GM19099 (cell line): ENCODE data around the gene NDC1.

Source experiments
- POLR2A ChIP-seq: IDR thresholded peaks from 3 replicates; pipeline ENCODE4 v1.6.1; 2011; ENCODE audit warnings: low read depth; ENCODE audit not compliant: insufficient read length; ENCODE audit errors: extremely low read depth

Gene NDC1

DNA sequence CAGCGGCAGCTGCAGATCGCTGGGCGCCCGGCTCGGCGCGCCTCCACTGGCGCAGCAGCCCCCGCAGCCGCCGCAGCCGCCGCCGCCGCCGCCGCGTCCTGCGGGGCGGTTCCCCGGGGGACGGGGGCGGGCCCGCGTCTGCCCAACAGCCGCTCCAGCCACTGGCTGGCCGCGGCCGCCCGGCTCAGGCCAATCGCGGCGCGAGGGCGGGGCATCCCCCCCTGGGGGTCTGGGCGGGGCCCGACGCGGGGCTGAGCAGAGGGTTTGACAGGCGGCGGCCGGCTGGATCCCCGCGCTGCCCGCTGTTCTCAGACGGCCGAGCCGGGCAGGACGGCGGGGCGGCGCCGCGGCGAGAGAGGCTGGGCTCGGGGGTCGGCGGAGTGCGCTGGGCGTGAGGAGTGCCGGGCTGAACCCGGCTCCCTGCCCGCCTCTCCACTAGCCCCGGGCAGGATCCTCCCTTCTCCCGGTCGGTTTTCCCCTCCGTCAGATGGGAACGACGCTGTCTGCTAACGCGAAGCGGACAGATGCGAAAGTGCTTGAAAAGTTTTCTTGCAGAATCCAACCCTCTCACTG, 98.9 kb downstream of the NDC1 start, which contains the start of gene GLIS1:
TSS of gene GLIS1 (minus strand) at position 56 of the 573 bp plus-strand sequence. CDS start 1,100 bp downstream, outside the sequence.
- TF ChIP-seq POLR2A, result no peak

DNA sequence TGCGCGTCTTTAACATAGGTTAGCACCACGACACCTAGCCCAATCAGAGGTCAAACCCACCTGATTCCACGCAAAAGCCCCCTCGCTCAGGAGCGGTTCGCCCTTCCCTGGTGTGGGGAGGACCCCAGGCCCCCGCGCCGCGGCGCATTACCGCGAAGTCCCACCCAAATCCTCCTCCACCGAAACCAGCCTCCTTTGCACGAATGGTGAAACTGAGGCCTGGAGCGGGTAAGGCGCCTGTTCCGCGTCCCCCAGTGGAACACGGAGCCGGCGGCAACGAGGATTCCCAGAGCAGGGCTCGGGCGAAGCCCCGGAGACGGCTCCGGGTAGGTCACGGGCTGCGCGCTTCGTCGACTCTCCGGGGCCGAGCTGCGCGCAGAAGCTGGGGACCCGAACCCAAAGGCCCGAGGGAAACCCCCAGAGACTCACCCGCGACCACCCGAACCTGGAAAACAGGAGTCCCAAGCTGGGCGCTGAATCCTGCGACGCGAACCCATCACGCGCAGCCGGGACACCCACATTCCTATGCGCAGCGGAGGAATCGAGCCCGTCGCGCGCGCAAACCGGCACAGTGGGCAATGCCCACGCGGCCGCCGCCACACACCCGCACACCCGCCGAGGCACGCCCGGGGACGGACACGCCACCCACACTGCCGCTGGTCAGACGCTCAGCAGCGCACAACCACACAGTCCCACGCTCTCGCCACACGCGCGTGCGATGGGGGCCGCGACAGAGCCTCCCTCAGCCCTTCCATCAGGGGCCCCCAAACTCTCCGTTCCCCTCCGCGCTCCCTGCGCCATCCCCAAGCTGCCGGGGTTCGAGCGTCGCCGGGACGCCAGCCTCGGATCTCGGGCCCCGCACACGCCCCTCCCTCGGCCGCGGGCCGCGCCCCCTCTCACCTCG, 99.6 kb downstream of the NDC1 start:
- TF ChIP-seq POLR2A, result no peak

DNA sequence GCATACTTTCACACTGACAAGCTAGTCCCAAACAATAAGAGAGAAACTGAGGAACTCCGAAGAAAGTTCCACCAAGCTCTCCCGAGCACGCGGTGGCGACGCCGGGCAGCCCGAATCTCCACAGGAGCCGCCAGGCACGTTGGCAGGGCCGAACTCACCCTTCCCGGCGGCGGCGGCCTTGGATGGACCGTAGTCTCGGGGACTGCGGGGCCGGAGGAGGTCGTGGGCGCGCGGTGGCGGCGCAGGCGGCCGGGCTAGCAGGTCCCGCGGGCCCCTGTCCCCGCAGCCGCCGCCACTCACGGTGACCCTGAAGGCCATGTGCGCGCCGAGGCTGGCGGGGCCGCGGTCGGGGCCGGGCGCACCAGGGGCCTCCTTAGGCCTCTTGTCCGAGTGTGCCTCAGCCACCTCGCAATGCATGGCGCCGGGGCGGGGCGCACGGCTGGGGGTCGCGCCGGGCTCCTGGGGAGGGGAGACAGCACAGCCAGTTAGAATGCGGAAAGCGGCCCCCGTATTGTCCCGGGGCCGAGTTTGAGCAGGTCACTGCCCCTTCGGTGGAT, 100.4 kb downstream of the NDC1 start:
- TF ChIP-seq POLR2A, result no peak

DNA sequence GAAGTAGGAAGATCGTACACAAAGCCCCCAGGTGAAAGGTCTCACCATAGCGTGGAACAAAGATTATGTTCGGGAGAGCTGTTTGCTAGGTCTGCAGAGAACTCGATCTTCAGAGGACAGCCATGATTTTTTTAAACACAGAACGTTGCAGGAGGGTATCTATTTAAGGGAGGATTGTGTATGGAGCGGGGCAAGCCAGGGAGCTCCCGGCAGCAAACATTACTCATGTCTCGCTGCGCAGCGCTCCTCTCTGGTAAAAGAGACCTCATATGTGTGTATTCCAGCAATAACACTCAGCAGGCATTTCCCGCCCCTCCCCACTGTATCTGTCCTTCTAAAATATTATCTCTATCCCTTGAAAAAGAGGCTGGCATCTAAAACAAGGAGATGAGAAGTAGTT, 101.8 kb downstream of the NDC1 start:
- no peak for TF ChIP-seq POLR2A

DNA sequence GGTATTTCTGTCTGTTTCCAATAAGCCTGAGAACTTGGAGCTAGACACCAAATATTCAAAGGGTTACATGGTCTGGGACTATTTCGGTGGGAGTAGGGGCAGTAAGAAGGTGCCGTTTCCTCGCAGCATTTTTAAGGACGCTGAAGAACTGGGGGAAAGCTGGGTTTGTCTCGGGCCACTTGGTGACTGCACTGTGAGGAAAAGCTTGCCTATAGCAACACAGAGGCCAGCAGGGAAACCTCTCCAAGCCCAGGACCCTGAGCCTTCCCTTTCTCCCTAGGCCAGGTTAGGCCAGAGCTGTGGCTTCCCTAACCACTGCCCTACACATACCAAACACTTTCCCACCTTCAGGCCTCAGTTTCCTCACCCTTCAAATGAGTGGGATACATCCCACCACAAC, 102.4 kb downstream of the NDC1 start:
- TF ChIP-seq POLR2A, result no peak

- no peak for TF ChIP-seq POLR2A
These were observed 102.8 kb downstream of the NDC1 start for GRCh38 chr1:53735261-53735660.

DNA sequence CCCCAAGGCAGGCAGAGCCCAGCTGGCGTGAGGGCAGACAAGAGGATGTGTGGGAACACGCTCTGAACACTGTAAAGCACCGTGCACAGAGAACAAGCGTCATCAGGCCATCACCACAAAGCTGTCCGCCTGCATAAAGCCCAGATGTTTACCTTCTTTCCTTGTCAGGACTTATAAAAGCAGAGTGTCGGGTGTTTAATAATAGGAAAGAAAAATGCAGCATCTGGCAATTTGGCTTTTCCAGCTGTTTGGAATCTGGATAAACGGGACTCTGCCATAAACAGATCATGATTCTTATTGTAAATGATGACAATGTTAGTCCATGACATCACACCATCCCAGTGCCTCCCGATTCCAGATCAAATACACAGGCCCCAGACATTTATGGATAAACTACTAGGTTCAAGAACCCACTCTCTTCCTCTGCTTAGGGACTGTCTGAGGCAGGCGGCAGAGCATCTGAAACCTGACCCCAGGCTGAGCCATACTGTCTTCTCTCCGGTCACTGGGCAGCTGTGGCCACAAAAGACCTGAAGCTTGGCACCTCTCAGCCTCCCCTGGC, 103.4 kb downstream of the NDC1 start:
- no peak for TF ChIP-seq POLR2A

DNA sequence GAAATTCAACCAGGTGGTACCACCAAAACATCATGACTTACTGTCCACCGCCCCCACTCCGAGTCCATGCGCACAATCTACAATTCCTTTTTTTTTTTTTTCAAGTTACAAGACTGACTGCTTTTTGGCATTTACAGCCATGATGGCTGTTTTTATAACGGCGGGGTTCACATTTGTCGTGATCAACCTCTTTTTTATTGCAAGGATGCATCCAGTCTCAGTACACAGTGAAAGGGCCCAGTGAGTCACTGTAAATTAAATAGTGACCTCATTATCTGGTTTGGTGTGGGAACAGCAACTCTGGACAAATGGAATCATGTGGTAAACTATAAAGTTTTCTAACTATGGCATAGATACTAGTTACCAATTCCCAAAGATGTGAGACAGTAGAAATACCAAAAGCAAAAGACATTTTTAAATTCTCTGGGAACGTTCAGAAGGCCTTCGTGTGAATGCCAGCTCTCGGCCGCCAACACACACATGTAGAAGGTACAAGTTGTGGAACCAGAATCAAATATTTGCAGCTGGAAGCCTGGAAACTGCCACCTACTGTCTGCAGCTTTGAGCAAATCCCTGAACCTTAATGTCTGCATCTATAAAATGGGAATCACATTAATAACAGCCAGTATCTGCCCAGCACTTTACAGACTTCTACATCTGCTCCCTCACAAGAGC, 104.0 kb downstream of the NDC1 start:
- TF ChIP-seq POLR2A, result no peak

GRCh38 chr1:53733447-53733931, 104.6 kb downstream of the NDC1 start:
- TF ChIP-seq POLR2A, result no peak

DNA sequence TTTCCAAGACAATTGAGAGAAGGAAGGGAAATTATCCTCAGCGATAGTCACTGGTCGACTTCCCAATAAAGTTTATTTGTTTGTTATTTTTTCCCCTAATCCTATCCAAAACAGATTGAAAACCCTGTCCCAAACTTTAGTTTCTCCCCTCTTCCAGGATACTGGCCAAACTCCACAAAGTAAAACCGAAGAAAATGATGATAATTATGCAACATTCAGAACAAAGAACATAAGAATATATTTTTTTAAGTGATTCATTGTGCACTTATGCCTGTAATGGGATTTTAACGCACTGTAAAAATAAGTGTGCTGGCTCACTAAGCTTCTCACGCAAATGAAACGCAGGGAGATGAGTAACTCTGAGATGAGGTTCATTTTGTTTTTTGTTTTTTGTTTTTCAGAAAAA, 105.2 kb downstream of the NDC1 start:
- no peak for TF ChIP-seq POLR2A

DNA sequence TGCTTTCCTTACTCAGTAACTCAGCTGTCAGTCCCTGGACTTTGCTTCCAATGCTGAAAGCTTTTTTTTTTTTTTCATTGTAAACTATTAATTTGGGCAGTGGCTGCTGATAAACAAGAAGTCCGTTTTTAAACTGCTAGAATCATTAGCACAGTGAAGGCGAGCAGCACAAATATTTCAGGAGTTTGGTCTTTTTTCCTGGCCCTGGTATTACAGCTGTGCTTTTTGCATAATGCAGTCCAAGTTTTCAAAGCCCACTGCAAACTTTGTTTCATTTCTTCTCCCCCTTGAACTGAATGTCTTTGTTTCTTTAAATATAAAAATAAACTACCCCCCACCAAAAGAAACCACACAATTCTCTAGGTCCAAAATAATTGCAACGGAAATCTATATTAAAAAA, 105.7 kb downstream of the NDC1 start:
- no peak for TF ChIP-seq POLR2A

DNA sequence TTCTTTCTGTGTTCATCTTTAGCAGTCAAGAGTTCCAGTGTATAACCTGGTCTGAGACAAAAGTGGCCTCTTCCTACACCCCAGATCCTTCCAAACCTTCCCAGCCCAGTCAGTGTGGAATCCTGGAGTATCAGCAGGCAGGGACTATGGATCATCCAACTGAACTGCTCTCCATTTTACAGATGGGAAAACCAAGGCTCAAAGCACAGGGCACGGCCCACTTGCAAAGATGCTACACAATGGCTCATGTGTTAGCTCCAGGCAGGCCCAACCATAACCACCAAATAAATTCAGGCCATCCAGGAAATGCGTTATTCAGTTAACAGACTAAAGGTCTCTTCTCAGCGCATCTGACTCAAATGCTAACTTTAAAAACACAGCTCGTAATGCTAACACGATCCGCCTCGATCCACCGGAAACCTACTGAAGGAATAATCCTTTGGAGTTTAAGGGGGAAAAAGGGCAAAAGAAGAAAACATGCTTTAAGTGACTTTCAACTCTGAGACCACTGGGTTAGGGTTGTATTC, 106.3 kb downstream of the NDC1 start:
- TF ChIP-seq POLR2A, result no peak

DNA sequence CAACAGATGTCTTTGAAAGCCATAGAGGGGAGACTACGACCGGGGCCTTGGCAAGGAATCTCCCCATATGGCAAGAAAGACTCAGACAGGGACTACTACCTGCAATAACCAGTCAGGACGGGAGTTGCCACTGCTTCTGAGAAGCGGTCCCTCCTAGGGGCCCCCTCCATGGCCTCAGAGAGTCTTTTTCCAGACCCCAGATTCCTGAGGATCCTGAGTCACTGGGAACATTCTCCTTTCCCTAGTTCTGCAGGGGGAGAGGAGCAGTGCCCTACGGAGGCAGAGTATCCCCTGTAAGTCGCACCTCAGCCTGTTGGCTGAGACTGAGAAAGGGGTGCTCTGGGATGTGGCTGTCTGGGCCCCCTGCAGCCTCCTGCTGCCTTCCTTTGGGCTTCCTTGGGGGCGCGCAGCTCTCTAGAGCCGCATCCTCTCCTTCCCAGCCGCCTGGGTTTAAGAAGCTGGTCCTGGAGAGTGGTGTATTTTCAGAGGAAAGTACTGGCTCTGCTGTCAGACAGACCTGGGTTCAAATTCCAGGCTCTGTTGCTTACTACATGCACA, 107.0 kb downstream of the NDC1 start:
- TF ChIP-seq POLR2A, result no peak

DNA sequence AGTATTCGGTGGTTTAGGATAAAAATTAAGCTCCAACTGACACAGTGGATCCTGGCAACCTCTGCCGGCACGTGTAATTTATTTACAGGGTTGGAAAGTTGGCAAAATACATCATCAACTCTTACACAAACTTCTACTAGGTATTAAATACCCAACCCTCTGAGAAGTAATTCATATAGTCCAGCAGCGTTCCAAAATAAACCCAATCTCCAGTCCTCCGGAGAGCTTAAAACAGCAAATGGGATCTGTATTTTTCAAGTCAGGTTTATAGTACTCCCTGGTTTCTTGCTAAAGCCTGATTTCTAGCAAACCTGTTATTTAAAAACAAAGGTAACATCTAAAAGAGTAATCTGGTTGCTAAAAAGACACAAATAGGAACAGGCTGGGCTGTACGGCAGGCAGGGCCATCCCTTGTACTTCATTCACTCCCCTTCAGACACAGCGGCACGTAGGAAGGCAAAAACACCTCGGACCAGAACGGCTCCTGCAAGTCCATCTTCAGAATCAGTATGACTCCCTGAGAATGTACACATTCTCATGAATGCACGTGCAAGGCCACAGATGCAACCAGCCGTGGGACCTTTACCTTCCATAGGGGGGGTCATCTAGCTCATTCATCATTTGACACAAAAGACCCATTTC, 107.8 kb downstream of the NDC1 start:
- TF ChIP-seq POLR2A, result no peak
